GM10248 (cell line): ENCODE results near the gene RPL18A.
A peak's percentile ranks its signal among the peaks of the same experiment; 100 is the strongest.

Source experiments
- CTCF ChIA-PET: fragments of 300-600 bp; sonication (Branson Sonifier 250); formaldehyde crosslinking; extraction: SDS; loops from one replicate; lab custom pipeline; 2021; ENCODE audit warnings: antibody characterized with exemption; lab: Yijun Ruan, JAX
- POLR2A ChIA-PET: fragments of 350-650 bp; sonication (Branson Sonifier 250); formaldehyde crosslinking; extraction: SDS; loops from one replicate; lab custom pipeline; 2020; ENCODE audit warnings: antibody characterized with exemption; lab: Yijun Ruan, JAX
- DNase-seq: peaks from one replicate; pipeline ENCODE4 v3.0.0; 2012; ENCODE audit errors: extremely low spot score
- TF ChIP-seq, protein P1 (sequence below): IDR thresholded peaks from 2 replicates; pipeline ENCODE4 v1.5.1; 2012; ENCODE audit warnings: mild to moderate bottlenecking, low read depth; ENCODE audit errors: extremely low read depth, missing control alignments, control extremely low read depth

Gene RPL18A

DNA sequence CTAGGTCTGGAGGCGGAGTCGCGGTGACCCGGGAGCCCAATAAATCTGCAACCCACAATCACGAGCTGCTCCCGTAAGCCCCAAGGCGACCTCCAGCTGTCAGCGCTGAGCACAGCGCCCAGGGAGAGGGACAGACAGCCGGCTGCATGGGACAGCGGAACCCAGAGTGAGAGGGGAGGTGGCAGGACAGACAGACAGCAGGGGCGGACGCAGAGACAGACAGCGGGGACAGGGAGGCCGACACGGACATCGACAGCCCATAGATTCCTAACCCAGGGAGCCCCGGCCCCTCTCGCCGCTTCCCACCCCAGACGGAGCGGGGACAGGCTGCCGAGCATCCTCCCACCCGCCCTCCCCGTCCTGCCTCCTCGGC is 12.2 kb downstream of the RPL18A start, which contains the start of gene SLC5A5:
TSS of gene SLC5A5 (plus strand) at position 68 of the 373 bp plus-strand sequence. CDS start 375 bp downstream, outside the sequence.
- CTCF ChIA-PET: interaction anchor here (1.1 to 3.8 kb wide), 7 partner anchors 12 to 125 kb away, joined by 3 to 93 read pairs (median 6); partner anchors contain the start of genes CCDC124 and RPL18A
- POLR2A ChIA-PET: interaction anchor here (0.6 kb wide), 1 partner anchor 12 kb away, joined by 3 read pairs; the partner anchor contains the start of gene RPL18A
- no peak for DNase-seq
- TF ChIP-seq, protein P1, sequence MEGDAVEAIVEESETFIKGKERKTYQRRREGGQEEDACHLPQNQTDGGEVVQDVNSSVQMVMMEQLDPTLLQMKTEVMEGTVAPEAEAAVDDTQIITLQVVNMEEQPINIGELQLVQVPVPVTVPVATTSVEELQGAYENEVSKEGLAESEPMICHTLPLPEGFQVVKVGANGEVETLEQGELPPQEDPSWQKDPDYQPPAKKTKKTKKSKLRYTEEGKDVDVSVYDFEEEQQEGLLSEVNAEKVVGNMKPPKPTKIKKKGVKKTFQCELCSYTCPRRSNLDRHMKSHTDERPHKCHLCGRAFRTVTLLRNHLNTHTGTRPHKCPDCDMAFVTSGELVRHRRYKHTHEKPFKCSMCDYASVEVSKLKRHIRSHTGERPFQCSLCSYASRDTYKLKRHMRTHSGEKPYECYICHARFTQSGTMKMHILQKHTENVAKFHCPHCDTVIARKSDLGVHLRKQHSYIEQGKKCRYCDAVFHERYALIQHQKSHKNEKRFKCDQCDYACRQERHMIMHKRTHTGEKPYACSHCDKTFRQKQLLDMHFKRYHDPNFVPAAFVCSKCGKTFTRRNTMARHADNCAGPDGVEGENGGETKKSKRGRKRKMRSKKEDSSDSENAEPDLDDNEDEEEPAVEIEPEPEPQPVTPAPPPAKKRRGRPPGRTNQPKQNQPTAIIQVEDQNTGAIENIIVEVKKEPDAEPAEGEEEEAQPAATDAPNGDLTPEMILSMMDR: no peak

DNA sequence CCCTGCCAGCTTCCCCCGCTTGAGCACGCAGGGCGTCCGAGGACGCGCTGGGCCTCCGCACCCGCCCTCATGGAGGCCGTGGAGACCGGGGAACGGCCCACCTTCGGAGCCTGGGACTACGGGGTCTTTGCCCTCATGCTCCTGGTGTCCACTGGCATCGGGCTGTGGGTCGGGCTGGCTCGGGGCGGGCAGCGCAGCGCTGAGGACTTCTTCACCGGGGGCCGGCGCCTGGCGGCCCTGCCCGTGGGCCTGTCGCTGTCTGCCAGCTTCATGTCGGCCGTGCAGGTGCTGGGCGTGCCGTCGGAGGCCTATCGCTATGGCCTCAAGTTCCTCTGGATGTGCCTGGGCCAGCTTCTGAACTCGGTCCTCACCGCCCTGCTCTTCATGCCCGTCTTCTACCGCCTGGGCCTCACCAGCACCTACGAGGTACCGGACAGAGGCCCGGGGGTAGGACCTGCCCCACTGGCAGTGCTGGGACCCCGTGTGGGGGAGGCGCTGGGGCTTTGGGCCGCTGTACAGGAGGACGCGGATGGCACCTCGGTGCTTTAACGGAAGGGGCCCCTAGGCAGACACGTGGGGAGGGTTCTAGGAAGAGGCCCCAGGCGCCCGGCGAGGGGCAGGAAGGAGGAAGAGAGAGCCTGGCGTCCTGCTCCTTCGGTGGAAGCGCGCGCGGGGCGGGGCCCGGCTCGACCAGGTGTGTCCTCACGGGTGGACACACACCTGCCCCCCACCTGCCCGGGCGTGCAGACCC is 12.7 kb downstream of the RPL18A start:
- CTCF ChIA-PET: interaction anchor here (1.1 to 3.8 kb wide), 5 partner anchors 13 to 66 kb away, joined by 3 to 93 read pairs (median 5); partner anchors contain the start of genes CCDC124 and RPL18A
- POLR2A ChIA-PET: interaction anchor here (0.6 kb wide), 1 partner anchor 13 kb away, joined by 3 read pairs; the partner anchor contains the start of gene RPL18A
- TF ChIP-seq, protein P1: no peak

DNA sequence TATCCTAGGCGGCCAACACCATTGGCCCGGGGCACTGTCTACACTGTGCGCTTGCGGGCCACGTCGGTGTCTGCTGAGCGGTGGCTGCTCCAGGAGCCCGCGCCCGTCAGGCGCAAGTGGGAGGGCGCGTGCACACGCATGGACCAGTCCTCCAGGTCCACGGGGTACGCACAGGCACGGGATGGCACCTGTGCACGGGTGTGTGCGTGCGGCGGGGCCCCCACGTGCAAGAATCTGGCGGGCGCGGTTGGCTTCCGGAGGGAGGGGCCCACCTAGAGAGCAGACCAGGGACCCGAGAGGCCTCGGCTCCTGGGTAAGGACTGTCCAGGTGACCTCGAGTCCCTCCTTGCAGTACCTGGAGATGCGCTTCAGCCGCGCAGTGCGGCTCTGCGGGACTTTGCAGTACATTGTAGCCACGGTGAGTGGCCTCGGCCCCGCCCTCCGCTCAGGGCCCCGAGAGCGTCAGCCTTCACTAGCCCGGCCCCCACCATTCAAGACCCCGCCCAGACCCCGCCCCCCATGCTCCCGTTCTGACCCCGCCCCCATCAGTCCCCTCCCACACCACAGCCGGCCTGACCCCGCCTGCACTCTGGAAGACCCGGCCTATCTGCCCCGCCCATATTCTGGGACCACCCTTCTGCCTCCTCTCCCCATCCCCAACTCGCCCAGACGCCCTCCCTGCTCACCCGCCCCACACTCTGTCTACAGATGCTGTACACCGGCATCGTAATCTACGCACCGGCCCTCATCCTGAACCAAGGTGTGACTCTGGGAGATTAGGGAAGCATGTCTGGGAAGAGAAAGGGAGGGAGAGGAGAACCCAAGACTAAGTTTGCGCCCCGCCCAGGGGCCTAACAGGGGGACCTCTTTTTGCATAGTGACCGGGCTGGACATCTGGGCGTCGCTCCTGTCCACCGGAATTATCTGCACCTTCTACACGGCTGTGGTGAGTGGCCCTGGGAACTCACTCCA is 14.4 kb downstream of the RPL18A start:
- POLR2A ChIA-PET: no interaction called here
- CTCF ChIA-PET: interaction anchor here (1.0 kb wide), 1 partner anchor 59 kb away, joined by 5 read pairs; the partner anchor contains the start of gene CCDC124
- DNase-seq: peak; percentile 86
- TF ChIP-seq, protein P1: no peak

More for the DNA sequence above, 12.7 kb downstream of the RPL18A start:
- DNase-seq: no peak

DNA sequence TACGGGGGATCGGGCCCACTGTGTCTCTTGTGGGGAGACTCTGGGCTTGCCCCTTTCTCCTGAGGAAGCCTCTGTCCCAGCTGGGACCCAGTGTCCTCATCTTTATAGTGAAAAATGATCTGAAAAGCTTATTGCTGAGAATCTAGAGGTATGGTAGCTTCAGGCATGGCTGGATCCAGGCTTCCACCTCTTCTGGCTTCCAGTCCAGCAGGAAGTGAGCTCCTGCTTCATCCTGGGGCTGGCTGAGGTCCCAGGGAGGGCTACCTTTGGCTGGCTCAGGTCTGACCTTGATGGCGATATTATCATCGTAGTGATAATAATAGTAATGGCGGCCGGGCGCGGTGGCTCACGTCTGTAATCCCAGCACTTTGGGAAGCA is 15.0 kb downstream of the RPL18A start:
- ChIA-PET POLR2A (no interaction called here), CTCF (interaction anchor here (1.0 kb wide), 1 partner anchor 58 kb away, joined by 5 read pairs; the partner anchor contains the start of gene CCDC124)
- TF ChIP-seq, protein P1: no peak
- DNase-seq: no peak

DNA sequence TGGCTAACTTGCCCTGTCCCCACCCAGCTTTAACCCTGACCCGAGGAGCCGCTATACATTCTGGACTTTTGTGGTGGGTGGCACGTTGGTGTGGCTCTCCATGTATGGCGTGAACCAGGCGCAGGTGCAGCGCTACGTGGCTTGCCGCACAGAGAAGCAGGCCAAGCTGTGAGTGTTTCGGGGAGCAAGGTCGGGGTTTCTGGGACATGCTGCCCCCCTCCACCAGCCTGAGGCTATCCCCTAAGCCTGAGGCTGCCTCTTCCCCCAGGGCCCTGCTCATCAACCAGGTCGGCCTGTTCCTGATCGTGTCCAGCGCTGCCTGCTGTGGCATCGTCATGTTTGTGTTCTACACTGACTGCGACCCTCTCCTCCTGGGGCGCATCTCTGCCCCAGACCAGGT is 18.0 kb downstream of the RPL18A start:
- DNase-seq: no peak
- TF ChIP-seq, protein P1: no peak
- CTCF ChIA-PET: interaction anchor here (1.2 kb wide), 1 partner anchor 60 kb away, joined by 4 read pairs; no protein-coding TSS in a partner anchor
- POLR2A ChIA-PET: interaction anchor here (0.5 kb wide), 1 partner anchor 24 kb away, joined by 4 read pairs; no protein-coding TSS in a partner anchor

DNA sequence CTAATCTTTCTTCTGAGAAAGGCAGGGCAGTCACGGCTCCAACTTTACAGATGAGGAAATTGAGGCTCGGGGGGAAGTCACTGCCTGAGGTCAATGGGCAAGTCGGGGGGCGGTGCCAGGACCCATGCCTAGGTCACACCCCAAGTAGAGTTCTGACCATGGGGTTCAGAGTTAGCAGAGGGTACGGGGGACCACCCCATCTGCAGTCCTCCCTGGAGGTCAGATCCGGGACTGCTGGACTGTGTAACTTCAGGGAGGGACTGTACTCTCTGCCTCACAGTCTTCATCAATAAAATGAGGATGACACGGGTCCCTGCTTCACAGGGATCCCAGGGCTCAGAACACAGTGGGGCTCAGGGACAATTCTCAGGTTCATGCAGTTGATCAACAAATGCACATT is 19.8 kb downstream of the RPL18A start:
- no peak for DNase-seq
- TF ChIP-seq, protein P1: no peak
- ChIA-PET POLR2A (no interaction called here), CTCF (interaction anchor here (0.8 to 1.9 kb wide), 2 partner anchors 9 to 20 kb away, joined by 3 to 5 read pairs; partner anchors contain the start of gene RPL18A)
